Right renal cortex interstitium (tissue), 3 donors: ENCODE results near the gene OR2G6. TPM values are rescaled to one million over a fixed set of nuclear protein-coding genes. Genes with fewer than 3 reads are reported as not detected.
"Not testable (repeated sequence)": the region's sequence is repeated elsewhere in the genome, so short reads cannot be mapped to it uniquely, and the experiment has no call there.

Source experiments
- DNase-seq, 3 donors: peaks; one replicate each; pipeline ENCODE4 v3.0.0-alpha.2; 2013; ENCODE audit warnings: low read depth in 3 of 3, low spot score in 2 of 3
- polyA plus RNA-seq, 3 donors: library from polyadenylated mRNA; unstranded; fragments of 120-200 nt; gene quantifications; one replicate each; pipeline ENCODE4 v1.2.1, GENCODE V29; 2013; ENCODE audit not compliant: insufficient read length in 3 of 3

The OR2G6 gene
- polyA plus RNA-seq = under 1 TPM in 2 of 3 donors, not detected in 1; 0.03 to 0.06 TPM

DNA sequence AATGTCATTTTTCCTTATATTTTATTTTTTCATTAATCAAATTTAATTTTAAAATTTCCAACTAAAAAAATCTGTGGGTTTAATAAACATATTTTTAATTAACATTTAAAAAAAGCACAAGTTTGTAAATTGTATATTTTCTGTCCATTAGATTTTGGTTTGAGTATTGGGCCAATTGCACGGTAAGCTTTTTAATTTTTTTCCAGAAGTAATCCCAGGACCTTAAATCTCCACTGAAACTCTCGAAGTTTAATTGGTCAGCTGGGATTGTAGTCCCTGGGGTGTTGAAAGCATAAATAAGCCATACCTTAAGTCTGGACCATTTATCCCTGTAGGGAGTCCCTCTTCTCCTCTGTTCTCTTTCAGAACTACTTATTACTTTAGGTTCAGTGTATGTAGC, at the start of gene OR2G6:
Gene OR2G6, plus strand, starts transcription at position 301 of the 400 bp plus-strand sequence. CDS start 13,574 bp downstream, outside the sequence.
- DNase-seq = not testable (repeated sequence)

DNA sequence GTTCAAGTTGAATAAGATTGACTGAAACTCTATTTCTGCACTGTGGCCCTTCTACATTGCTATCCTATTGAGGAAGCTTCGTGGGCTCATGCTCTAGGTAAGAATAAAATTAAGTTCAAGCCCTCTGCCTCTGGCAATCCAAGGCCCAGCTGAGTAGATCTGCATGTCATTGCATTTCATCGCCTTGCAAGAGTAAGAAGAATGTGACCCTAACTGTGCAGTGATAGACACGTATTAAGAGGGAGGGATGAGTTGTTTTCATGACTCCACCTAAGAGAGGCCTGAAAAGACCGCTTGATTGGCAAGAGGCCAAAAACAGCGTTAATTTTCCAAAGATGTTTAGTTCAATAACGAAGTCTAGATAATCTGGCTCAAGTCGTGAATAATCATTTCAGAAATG, 48.8 kb upstream of the OR2G6 start:
- not testable (repeated sequence) for DNase-seq

DNA sequence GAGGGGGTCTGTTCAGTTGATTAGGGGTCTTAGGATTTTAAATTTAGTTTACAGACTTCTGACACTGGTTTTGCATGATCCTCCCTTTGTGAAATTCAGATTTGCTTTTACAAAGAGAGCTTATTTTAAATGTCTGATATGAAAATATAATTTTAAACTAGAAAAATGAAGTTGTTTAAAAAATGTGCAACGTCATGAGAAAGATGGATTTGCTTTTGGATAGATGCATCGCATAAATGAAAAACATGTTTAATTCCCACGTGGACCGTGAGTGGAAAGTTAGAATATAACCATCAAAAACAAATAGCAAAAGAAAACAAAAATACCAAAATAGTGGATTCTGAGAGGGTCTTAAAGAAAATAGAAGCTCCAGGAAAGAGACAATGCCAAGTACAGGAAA, 36.7 kb upstream of the OR2G6 start:
- DNase-seq = no peak

DNA sequence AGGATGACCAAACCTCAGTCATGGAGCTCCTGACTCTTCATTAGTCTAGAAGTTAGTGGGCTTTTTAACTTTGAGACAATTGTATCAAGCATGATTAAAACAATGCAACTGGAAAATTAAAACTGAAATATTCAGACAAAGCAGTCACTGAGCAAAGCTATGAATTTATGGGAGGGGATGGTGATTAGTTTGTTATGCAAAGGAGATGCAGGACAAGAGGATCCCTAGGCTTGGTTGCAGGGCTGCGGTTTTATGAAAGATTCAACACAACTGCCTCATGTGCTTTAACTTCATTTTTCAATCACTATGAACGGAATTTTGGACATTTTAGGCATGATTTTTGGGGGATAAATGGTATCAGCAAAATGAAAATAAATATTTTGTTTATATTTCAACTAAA, 35.8 kb upstream of the OR2G6 start:
- not testable (repeated sequence) for DNase-seq

DNA sequence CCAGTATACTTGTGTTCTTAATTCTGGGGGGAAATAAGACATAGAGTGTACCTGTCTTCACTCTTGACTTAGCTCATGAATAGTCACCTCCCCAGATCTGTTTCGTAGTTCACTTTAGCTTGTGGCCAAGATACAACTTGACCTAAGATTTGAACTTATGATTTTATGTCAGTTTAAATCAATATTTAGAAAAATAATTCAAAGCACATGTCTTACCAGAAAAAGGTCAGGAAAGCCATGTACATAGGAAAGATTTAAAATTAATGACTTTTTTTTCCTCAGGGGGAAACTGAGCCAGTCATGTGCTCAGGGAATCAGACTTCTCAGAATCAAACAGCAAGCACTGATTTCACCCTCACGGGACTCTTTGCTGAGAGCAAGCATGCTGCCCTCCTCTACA, 34.8 kb upstream of the OR2G6 start, which contains the start of gene OR2T3:
Gene OR2T3, plus strand, starts transcription at position 301 of the 400 bp plus-strand sequence. Its CDS starts 0 bp downstream, at position 301.
- not testable (repeated sequence) for DNase-seq

DNA sequence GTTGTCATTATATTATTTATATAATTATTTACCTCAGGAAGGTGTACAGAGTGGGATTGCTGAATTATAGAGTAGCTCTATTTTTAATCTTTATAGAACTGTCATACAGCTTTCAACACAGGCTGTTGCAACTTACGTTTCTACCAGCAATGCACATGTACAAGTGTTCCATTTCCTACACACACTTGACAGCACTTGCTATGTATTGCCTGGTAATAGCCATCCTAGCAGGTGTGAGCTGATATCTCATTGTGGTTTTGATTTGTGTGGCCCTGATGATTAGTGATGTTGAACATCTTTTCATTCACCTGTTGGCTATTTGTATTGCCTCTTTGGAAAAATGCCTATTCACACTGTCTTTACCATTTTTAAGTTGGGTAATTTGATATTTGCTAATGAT, 32.2 kb upstream of the OR2G6 start:
- DNase-seq = not testable (repeated sequence)

DNA sequence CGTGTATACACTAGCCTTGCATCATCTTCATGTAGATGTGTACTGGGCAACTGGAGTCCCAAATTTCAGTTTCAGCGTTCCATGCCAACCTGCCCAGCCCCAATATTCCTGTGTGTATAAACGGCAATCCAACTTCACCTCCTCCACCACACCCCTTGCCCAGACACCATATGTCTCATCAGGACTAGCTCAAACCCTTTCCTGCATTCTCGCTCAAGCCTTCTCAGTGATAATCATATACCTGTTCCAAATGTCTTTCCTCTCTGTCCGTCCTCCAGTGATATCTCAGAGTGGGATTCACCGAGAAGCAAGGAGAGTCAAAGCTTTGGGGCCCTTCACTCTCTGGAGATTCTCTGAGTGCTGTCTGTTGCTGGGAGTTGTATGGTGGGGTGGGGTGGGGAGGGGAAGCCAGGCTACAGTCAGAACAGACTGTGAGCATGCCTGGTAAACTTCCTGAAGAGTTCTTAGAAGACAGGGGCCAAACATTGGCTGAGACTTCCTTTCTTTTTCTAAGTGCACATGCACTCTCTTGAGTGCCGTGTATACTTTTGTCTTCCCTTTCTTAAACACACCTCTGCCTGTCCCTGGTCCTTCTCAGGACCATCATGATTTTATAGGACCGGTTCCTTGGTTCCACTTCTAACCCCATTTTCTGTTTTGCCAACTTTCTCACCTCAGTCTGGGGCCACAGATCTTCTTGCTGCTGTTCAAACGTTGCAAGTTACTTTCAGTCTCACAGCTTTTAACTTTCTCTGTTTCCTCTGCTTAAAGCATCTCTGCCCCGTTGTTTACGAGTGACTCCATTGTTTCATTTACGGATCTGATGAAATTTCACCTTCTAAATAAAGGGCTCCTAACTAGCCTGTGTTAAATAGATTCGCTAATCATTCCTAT, 25.9 kb upstream of the OR2G6 start:
- not testable (repeated sequence) for DNase-seq

DNA sequence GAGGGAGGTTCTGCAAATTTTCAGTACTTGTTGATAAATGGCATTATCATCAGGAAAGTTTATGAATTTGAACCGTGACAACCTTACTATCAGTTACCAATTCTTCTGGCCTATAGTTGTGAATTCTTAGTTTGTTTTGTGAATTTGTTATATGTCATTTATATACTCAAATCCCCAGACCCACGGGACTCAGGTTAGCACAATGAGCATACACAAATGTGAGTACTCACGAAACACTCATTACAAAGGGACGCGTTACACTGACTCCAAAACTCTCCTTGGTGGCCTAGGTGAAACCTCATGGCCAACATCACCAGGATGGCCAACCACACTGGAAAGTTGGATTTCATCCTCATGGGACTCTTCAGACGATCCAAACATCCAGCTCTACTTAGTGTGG, 19.6 kb upstream of the OR2G6 start, which contains the start of gene OR2T5:
Gene OR2T5, plus strand, starts transcription at position 301 of the 400 bp plus-strand sequence. Its CDS starts 0 bp downstream, at position 301.
- DNase-seq = not testable (repeated sequence)

DNA sequence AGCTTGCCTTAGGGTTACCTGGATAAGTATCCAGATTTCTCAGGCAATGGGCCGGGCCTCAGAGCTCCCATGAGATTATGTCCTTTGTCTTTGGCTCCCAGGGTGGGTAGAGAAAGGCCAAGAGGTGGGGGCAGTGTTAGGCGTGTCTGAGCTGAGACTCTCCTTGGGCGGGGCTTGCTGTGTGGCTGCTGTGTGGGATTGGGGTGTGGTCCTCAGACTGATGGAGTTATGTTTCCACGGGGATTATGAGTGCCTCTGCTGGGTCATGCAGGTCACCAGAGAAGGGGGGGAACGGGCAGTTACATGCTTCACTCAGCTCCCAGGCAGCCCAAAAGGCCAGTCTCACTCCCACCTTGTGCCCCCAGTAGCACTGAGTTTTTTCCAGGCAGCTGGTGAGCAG, 11.2 kb upstream of the OR2G6 start:
- DNase-seq = not testable (repeated sequence)

DNA sequence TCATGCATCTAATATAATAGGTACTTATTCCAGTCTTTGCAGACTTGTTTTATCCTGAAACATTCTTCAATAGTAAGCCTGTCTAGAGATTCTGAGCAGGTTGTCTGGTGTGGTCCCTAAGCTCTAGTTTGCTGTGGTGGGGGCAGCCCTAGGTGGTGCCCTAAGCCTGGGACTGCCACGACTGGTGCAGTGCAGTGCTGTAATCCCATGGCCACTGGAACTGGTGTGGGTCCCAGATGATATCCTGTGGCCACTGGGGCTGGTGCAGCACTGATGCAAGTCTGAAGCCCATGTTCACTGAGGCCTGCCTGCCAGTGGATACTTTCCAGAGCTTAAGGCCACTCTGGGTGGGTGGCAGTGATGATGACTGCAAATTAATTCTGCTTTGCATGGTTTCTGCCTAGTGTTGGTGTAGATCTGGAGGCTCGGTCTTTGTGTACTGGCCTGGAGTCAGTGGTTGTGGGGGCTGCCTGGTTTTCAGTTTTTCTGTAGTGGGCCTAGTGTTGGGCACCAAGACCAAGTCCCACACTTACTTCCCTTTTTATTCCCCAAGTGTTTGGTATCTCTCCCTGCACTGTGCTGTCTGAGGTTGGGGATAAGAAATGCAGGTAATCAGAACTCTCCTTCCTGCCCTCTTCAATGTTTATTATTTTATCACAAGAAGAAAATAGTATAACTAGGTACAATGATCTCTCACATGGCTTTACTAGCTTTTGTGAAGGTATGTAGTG, 7.4 kb upstream of the OR2G6 start:
- DNase-seq = not testable (repeated sequence)

DNA sequence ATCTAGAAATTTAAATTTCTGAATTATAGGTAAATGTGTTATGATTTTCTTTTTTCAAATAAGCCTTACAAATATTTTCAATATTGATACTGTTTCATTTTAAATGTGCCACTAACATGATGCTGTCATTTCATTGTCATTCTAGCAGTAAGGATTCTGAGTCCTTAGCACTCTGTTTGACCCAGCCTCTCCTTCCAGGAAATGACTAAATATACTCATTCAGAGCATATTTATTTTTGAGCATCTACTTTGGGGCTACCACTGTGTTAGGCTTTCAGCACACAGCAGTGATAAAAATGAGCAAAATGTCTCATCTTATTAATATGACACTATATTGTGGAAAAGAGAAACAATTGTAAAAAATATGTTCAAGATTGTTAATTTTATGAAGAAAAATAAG, 2.3 kb downstream of the OR2G6 start:
- DNase-seq = not testable (repeated sequence)

DNA sequence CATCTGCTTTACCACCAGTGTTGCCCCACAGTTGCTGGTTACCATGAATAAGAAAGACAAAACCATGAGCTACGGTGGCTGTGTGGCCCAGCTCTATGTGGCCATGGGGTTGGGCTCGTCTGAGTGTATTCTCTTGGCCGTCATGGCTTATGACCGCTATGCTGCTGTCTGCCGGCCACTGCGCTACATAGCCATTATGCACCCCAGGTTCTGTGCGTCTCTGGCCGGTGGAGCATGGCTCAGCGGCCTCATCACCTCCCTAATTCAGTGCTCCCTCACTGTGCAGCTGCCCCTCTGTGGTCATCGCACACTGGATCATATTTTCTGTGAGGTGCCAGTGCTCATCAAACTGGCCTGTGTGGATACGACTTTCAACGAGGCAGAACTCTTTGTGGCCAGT, 14.0 kb downstream of the OR2G6 start:
- DNase-seq = no peak

DNA sequence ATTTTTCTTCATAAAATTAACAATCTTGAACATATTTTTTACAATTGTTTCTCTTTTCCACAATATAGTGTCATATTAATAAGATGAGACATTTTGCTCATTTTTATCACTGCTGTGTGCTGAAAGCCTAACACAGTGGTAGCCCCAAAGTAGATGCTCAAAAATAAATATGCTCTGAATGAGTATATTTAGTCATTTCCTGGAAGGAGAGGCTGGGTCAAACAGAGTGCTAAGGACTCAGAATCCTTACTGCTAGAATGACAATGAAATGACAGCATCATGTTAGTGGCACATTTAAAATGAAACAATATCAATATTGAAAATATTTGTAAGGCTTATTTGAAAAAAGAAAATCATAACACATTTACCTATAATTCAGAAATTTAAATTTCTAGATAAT, 29.6 kb downstream of the OR2G6 start:
- not testable (repeated sequence) for DNase-seq

DNA sequence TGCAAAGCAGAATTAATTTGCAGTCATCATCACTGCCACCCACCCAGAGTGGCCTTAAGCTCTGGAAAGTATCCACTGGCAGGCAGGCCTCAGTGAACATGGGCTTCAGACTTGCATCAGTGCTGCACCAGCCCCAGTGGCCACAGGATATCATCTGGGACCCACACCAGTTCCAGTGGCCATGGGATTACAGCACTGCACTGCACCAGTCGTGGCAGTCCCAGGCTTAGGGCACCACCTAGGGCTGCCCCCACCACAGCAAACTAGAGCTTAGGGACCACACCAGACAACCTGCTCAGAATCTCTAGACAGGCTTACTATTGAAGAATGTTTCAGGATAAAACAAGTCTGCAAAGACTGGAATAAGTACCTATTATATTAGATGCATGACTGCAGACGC, 39.5 kb downstream of the OR2G6 start:
- not testable (repeated sequence) for DNase-seq

DNA sequence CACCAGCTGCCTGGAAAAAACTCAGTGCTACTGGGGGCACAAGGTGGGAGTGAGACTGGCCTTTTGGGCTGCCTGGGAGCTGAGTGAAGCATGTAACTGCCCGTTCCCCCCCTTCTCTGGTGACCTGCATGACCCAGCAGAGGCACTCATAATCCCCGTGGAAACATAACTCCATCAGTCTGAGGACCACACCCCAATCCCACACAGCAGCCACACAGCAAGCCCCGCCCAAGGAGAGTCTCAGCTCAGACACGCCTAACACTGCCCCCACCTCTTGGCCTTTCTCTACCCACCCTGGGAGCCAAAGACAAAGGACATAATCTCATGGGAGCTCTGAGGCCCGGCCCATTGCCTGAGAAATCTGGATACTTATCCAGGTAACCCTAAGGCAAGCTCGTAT, 43.2 kb downstream of the OR2G6 start:
- DNase-seq = not testable (repeated sequence)

DNA sequence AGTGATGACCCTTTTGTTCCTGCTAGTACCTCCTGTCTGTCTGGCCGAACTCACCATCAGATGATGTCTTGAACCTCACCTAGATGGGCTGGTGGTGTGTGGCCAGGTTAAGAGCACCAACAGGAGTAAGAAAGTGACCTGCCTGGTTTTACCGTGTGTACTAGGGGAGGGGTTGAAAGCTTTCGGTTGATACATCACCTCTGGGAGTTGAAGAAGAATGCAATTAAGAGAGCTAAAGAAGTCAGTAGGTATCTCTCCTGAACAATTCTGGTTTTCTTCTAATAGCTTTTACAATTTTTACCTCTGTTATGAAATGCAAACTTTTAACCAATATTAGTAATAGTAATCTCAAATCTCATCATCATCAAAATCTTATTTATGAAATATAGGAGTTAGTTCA, 54.8 kb downstream of the OR2G6 start, which contains the start of gene OR2T29:
Gene OR2T29, minus strand, starts transcription at position 101 of the 400 bp plus-strand sequence. CDS start 3,281 bp downstream, outside the sequence.
- DNase-seq = not testable (repeated sequence)

DNA sequence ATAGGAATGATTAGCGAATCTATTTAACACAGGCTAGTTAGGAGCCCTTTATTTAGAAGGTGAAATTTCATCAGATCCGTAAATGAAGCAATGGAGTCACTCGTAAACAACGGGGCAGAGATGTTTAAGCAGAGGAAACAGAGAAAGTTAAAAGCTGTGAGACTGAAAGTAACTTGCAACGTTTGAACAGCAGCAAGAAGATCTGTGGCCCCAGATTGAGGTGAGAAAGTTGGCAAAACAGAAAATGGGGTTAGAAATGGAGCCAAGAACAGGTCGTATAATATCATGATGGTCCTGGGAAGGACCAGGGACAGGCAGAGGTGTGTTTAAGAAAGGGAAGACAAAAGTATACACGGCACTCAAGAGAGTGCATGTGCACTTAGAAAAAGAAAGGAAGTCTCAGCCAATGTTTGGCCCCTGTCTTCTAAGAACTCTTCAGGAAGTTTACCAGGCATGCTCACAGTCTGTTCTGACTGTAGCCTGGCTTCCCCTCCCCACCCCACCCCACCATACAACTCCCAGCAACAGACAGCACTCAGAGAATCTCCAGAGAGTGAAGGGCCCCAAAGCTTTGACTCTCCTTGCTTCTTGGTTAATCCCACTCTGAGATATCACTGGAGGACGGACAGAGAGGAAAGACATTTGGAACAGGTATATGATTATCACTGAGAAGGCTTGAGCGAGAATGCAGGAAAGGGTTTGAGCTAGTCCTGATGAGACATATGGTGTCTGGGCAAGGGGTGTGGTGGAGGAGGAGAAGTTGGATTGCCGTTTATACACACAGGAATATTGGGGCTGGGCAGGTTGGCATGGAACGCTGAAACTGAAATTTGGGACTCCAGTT, 57.9 kb downstream of the OR2G6 start:
- DNase-seq = not testable (repeated sequence)

DNA sequence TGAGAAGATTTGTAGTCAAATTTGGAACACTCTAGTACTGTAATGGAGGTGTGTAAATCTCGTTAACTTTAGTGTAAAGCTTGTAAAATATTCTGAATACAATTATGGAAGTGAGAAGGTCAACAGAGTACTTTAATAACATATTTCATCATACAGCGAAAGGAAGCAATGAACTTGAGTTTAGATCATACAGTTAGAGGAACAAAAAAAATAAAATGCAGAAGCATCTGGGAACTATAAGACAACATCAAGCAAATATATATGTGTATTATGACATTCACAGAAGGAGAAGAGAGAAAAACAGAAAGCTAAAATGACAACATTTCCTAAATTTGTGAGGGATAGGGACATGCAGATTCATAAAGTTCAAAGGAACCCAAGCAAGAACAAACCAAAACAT, 61.2 kb downstream of the OR2G6 start:
- DNase-seq = not testable (repeated sequence)

DNA sequence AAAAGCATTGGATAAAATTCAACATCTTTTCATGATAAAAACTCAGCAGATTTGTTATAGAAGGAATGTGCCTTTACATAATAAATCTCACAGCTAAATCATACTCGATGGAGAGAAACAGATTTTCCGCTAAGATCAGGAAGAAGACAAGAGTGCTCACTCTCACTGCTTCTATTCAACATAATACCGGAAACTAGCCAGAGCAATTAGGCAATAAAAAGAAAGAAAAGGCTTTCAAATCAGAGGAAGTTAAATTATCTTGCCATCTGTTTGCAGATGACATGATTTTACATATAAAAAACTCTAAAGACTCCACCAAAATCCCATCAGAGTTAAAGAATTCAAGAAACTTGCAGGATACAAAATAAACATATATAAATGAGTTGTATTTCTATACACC, 62.9 kb downstream of the OR2G6 start:
- DNase-seq = not testable (repeated sequence)

DNA sequence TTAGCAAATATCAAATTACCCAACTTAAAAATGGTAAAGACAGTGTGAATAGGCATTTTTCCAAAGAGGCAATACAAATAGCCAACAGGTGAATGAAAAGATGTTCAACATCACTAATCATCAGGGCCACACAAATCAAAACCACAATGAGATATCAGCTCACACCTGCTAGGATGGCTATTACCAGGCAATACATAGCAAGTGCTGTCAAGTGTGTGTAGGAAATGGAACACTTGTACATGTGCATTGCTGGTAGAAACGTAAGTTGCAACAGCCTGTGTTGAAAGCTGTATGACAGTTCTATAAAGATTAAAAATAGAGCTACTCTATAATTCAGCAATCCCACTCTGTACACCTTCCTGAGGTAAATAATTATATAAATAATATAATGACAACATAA, 64.2 kb downstream of the OR2G6 start:
- not testable (repeated sequence) for DNase-seq
